GM12865 (cell line): ENCODE results near the gene CEP76.
"Not testable (repeated sequence)": the region's sequence is repeated elsewhere in the genome, so short reads cannot be mapped to it uniquely, and the experiment has no call there.

Experiments
- DNase-seq: peaks from one replicate; pipeline ENCODE4 v3.0.0; 2010; ENCODE audit warnings: low read depth
- H3K4me3 ChIP-seq: 2 replicates; pipeline ENCODE4 v1.5.1; 2011; ENCODE audit warnings: mild to moderate bottlenecking, low read depth, low read length, control low read depth
- TF ChIP-seq, protein P1 (sequence below): IDR thresholded peaks from 2 replicates; pipeline ENCODE4 v1.5.1; 2011; ENCODE audit warnings: low read length, control low read depth, low read depth, inconsistent platforms; ENCODE audit not compliant: insufficient read depth; ENCODE audit errors: missing control alignments

The CEP76 gene

DNA sequence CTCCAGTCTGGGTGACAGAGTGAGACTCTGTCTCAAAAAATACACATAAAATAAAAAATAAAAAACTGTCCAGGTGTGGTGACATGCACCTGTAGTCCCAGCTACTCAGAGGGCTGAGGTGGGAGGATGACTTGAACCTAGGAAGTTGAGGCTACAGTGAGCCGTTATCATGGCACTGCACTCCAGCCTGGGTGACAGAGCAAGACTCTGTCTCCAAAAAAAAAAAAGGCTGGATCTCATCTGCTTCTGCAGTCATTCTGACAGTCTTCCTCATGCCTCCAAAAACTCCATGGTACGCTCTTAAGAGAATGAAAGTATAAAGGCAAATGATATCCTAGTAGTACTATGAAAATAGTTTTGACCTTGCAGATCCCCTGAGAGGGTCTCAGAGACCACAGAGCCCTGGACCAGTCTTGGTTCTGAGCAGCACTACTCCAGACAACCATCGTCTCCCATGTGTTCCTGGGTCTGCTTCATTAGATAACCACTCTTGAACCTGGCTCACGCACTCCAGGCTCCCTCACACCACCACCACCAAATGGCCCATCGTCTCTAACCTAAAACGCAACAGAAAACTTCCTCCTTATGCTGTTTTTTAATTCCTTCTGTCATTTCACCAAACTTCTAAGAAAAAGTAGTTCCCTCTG is 70.6 kb downstream of the CEP76 start:
- DNase-seq: no peak
- H3K4me3 ChIP-seq: no peak overlapping the region
- TF ChIP-seq, protein P1, sequence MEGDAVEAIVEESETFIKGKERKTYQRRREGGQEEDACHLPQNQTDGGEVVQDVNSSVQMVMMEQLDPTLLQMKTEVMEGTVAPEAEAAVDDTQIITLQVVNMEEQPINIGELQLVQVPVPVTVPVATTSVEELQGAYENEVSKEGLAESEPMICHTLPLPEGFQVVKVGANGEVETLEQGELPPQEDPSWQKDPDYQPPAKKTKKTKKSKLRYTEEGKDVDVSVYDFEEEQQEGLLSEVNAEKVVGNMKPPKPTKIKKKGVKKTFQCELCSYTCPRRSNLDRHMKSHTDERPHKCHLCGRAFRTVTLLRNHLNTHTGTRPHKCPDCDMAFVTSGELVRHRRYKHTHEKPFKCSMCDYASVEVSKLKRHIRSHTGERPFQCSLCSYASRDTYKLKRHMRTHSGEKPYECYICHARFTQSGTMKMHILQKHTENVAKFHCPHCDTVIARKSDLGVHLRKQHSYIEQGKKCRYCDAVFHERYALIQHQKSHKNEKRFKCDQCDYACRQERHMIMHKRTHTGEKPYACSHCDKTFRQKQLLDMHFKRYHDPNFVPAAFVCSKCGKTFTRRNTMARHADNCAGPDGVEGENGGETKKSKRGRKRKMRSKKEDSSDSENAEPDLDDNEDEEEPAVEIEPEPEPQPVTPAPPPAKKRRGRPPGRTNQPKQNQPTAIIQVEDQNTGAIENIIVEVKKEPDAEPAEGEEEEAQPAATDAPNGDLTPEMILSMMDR: no peak

DNA sequence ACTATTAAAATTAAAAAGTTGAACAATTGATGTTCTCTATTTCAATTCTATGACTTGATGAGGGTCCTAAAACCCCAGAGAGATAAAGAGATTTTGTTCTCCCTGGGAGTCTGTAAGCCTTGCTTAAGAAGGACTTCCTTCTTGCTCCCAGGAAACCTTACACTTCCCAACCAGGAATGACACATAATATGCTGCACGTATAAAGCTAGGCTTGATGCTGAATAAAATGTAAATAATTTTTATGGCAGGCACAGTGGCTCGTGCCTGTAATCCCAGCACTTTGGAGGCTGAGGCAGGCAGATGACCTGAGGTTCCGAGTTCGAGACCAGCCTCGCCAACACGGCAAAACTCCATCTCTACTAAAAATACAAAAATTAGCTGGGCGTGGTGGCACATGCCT is 72.4 kb downstream of the CEP76 start:
- H3K4me3 ChIP-seq: no peak overlapping the region
- DNase-seq: no peak
- TF ChIP-seq, protein P1: no peak

DNA sequence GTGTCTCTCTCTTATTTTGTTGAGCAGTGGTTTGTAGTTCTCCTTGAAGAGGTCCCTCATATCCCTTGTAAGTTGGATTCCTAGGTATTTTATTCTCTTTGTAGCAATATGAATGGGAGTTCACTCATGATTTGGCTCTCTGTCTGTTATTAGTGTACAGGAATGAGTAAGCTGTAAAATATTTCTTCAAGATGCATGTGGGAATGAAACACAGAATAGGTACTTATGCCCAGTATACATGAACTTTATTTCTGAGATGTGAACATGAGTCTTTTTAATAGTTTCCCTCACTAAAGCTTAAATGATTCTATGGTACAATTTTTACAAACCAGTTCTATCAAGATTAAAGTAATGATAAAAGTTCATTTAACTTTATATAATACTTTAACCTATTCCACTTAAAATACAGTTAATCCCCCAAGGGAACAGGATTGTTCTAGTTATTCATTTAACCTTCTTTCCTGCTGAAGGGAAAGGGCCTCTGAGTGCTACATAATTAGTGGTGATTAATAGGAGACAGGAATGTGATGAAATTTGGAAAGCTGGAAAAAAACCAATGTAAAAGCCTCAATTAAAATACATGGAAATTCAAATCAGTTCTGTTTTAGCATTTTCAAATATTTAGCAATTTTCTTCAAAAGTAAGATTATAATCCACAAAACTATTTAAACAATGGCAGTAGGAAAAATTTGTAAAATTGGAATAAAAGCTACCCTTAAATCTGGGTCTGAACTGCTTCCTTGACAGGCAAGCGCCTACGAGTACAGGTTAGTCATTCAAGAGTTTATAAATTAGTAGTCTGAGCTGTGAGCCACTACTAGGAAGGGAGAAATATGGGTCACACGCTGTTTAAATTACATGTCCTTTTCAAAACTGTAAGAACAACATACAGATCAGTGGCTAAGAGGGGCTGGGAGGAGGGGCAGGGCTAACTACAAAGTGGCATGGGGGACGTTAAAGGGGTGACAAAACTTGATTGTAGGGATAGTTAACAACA is 73.5 kb downstream of the CEP76 start:
- H3K4me3 ChIP-seq: no peak overlapping the region
- no peak for DNase-seq
- TF ChIP-seq, protein P1: no peak

DNA sequence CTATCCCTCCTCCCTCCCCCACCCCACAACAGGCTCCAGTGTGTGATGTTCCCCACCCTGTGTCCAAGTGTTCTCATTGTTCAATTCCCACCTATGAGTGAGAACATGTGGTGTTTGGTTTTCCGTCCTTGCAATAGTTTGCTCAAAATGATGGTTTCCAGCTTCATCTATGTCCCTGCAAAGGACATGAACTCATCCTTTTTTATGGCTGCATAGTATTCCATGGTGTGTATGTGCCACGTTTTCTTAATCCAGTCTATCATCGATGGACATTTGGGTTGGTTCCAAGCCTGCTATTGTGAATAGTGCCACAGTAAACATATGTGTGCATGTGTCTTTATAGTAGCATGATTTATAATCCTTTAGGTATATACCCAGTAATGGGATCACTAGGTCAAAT is 75.3 kb downstream of the CEP76 start:
- DNase-seq, H3K4me3 ChIP-seq: not testable (repeated sequence)

DNA sequence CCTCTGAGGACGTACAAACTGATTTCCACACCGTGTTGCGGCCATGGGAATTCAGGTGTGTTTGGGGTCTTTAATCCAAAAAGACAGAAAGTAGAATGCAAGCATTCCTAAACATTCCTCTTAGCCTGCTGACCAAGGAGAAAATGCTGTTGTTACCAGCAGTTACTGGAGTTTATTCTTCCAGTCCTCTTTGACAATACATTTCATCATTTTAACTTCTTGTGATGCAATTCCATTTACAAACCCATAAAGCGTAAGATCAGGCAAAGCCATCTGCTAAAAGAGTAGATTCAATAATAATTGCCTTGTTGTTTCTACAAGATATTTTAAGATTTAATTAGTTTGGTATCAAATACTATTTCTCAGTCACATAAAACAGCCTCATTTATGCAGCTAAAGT is 77.3 kb downstream of the CEP76 start:
- TF ChIP-seq, protein P1: no peak

More for the DNA sequence above, 77.3 kb downstream of the CEP76 start:
- no peak overlapping the region for H3K4me3 ChIP-seq
- no peak for DNase-seq
